NCI-H2196 treated with DMSO at 0.1 percent for 48 hours (cell line): ENCODE data around the gene HECA.
A peak's percentile ranks its signal among the peaks of the same experiment; 100 is the strongest.
"Not testable (repeated sequence)": the region's sequence is repeated elsewhere in the genome, so short reads cannot be mapped to it uniquely, and the experiment has no call there.

Experiments used
- DNase-seq: peaks from one replicate; lab custom pipeline; 2025; ENCODE audit not compliant: unreplicated experiment; lab: John Stamatoyannopoulos, UW

HECA gene, protein sequence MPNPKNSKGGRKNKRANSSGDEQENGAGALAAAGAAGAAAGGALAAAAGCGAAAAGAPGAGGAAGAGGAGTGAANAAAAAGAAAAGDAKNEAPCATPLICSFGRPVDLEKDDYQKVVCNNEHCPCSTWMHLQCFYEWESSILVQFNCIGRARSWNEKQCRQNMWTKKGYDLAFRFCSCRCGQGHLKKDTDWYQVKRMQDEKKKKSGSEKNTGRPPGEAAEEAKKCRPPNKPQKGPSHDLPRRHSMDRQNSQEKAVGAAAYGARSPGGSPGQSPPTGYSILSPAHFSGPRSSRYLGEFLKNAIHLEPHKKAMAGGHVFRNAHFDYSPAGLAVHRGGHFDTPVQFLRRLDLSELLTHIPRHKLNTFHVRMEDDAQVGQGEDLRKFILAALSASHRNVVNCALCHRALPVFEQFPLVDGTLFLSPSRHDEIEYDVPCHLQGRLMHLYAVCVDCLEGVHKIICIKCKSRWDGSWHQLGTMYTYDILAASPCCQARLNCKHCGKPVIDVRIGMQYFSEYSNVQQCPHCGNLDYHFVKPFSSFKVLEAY

DNA sequence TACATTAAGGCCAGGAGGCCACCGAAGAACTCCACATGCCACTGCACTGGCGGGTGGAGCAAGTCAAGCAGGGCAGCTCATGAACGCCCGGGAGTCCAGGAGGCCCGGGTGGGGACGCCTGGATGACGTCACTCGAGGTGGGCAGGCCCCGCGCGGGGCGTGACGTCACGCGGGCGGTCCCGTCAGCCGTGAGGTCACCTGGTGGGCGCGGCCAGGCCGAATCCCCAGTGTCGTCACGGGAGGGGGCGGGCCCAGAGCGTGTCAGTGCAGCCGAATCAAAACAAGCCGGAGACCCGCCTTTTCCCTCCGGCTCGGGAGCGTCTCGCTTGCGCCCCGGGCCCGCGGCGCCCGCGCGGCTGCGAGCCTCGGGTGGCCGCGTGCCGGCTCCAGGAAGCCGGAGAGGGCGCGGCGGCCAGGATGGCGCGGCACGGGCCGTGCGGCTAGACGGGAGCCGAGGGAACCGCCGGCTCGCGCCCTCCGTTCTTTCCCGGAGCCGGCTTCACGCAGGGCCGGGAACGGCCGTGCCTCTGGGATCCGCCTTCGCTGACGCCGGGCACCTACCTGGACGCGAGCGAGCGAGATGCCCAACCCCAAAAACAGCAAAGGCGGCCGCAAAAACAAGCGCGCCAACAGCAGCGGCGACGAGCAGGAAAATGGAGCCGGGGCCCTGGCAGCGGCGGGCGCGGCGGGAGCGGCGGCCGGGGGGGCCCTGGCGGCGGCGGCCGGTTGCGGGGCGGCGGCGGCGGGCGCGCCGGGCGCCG, at the start of gene HECA:
Gene HECA, plus strand, starts transcription at position 264 of the 761 bp plus-strand sequence. Its CDS starts 317 bp downstream, at position 581.
- DNase-seq, result peak; percentile 82

DNA sequence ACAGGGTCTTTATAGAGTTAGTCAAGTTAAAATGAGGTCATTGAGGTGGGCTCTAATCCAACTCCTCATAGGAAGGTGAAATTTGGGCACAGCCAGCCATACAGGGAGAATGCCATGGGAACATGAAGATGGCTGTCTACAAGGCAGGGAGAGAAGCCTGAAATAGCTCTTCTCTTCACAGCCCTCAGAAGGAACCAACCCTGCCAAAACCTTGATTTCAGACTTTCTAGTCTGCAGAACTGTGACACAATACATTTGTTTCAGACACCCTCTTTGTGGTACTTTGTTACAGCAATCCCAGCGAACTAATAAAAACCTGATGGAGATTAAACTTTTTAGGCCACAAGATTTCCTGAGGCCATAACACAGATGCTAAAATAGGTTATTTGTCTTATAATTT, 43.1 kb upstream of the HECA start:
- DNase-seq, result no peak

DNA sequence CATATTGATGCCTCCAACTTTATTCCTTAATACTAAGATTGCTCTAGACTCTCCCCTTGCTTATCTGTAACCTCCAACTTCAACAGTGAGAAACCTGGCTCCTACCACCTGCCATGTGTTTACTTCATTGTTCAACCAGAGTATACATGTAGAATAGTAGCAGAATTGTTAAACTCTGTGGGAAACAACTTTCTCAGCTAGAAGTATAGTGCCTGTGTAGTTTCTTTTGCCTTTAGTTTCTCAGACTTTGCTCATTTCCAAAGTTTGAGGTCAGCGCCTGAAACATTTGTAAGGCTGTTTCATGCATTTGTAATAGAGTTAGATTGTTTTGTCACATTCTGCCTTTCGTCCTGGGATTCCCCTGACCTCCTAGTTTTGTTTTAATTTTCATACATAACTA, 34.9 kb upstream of the HECA start:
- DNase-seq, result no peak

DNA sequence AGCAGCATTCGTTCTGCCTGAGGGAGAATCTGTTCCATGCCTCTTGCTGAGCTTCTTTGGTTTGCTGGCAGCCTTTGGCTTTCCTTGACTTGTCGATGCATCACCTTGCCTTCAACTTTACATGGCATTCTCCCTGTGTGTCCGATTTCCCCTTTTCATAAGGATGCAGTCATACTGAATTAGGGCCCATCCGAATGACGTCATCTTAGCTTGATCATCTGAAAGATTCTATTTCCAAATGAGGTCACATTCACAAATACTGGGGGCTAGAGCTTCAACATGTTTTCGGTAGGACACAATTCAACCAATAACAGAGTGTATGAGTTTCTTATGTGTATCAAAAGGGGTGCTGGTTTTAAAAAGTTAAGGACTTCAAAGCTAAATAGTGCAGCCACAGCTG, 27.8 kb upstream of the HECA start:
- no peak for DNase-seq

DNA sequence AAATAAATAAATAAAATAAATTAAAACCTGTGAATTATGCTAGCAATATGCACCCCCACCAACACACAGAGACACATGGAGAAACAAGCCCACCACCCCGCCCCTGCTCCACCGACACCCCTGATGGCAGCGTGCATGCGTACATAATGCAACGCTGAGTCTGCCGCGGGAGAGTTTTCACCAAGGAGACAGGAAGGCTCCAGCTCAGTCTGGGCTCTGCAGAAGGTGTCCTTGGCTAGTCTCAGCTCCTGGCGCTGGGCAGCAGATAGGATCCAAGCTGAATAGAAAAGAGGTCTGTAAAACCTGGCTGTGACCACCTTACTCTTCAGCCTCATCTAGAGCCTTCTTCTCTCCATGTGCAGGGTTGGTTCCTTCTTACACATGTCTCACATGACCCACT, 26.5 kb upstream of the HECA start:
- no peak for DNase-seq

DNA sequence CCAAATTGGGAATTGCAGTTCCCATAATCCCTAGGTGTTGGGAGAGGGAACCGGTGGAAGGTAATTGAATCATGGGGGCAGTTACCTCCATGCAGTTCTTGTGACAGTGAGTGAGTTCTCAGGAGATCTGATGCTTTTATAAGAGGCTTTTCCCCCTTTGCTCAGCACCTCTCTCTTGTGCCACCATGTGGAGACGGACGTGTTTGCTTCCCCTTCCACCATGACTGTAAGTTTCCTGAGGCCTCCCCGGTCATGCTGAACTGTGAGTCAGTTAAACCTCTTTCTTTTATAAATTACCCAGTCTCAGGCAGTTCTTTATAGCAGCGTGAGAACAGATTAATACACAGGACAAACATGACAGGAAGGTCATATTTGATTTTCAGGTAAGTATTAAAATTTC, 25.3 kb upstream of the HECA start:
- DNase-seq, result no peak

DNA sequence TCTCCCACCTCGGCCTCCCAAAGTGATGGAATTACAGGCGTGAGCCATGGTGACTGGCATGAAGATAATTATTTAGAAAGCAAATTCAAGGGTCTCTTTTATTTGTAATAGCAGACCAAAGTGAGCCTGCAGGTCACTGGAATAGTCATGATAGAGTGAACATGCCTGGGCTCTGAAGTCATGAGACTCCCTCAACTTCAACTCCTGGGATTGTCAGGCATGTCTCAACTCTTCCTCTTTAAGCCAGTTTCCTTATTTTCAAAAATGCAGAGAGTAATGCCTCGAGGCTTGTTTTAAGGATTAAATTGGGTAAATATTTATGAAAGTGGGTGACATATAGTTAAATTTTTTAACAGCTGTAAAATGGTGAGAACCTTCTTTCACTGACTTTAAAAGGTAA, 22.7 kb upstream of the HECA start:
- DNase-seq, result no peak

DNA sequence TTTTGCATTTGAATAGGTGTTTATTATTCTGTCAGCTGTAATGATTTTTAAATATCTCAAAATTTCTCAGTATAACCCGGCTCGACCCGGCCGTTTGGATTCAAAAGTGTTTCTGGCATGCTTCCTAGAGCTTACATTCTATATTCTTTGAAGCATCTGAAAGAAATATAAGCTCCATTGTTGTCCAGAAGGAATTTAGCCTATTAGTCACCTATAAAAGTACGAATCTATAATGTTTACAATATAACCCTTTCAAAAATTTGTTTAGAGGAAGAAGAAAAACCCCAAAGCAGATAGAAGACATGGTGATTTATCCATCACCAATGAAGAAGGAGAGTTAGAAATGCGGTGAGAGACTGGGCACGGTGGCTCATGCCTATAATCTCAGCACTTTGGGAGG, 22.3 kb upstream of the HECA start:
- DNase-seq, result no peak

DNA sequence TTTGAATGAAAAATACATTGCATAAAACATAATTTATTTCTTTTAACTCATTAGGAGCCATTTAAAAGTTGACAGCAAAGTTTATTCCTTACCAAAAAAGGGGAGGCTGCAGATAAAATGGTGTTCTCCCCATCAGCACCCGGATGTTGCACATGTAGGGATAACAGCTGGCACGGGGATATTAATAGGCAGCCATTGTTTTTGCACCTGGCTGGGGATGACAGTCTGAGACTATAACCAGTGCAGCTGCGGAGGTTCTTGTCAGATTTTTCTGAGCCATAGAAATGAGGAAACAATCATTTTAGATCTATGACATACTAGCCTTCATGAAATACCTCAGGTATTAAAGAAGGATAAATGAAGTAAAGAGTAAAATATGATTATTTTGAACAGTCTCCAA, 20.1 kb upstream of the HECA start:
- DNase-seq, result no peak

DNA sequence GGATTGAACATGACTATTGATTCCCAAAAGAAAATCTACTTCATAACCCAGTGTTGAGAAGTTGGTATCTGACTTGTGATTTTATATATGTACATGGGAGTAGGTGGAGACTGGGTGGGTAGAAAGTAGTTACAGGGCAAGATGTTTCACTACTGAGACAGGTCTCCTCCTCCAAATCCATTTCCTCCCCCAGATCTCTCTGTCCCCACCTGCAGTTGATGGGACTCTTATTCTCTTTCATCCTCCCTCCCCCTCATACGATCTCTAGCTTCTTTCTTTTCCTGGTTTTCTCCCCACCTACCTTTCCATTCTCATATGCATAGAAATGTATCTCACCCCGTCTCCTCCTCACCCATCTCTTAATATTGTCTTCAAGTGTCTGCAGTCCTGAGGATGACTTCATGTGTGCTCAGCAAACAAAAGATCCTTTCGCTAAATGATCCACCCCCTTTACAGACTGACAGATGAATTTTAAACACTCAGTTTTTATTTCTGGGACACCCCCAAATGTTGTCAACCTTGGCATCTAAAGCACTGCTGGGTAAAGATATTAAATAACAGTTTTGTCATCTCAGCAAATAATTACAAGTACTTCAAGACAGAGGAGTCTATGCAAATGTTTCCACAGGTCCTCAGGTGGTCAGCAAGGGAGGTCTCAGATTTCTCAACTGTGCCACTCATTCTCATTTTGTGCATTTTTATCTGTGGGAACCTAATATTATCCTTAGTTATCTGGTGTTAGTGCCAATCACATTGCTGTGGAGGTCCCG, 18.7 kb upstream of the HECA start:
- DNase-seq, result no peak

DNA sequence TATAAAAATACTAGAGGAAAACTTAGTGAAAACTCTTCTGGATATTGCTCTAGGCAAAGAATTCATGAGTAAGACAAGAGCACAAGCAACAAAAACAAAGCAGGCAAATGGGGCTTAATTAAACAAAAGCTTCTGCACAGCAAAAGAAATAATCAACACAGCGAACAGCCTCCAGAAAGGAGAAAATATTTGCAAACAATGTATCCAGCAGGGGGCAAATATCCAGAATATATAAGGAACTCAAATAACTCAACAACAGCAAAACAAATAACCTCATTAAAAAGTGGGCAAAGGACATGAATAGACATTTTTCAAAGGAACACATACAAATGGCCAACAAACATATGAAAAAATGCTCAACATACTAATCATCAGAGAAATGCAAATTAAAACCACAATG, 17.1 kb upstream of the HECA start:
- no peak for DNase-seq

DNA sequence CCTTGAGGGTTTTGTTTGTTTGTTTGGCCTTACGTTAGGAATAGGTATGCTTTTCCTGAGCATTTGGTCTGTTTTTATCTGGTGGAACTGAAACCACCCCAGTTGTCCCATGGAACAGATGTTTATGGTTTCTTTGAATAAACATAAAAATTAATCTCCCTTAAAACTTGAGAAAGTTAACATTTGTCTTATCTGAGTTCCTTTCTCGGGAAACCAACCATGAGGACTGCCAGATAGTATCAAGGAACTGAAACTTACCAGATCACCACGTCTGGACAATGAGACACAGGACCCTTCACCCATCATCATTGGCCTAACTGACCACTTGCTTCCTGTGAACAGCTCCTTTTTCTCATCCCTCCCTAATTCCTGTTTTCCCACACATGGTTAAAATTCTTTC, 15.3 kb upstream of the HECA start:
- DNase-seq, result no peak

DNA sequence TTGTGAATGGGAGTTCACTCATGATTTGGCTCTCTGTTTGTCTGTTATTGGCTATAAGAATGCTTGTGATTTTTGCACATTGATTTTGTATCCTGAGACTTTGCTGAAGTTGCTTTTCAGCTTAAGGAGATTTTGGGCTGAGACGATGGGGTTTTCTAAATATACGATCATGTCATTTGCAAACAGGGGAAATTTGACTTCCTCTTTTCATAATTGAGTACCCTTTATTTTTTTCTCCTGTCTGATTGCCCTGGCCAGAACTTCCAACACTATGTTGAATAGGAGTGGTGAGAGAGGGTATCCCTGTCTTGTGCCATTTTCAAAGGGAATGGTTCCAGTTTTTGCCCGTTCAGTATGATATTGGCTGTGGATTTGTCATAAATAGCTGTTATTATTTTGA, 12.1 kb upstream of the HECA start:
- not testable (repeated sequence) for DNase-seq

DNA sequence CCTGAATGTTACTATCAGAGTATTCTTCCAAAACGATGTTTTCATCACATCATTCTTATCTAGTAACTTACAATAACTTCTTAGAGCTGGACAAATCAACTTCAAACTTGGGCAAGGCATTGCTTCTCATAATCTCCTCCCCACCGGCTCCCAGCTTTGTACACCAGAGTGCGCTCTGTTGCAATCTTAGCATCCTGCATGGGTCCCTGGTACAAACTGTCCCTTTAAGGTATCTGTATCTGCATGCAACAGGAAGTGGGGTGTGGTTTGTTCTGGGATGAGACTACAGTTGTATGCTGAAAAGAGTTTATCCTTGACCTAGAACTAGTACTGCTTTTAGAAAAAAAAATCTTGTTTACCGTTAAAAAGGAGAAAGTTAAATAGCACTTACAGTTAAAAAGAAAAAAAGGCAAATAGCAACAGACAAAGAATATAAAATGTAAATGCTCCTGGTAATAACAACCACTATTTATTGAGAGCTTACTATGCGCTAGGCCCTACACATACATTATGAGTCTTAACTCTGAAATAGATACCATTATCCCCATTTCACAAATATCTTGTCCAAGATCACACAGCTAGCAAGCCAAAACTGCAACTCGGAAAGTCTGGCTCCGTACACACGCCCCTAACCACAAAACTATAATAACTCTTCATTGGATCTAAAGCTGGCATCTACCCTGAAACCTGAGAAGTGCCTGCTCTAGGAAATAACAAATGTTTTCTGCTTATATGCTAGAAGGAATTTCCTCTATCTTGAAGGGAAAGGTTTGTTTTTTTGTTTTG, 9.8 kb upstream of the HECA start:
- DNase-seq, result no peak

DNA sequence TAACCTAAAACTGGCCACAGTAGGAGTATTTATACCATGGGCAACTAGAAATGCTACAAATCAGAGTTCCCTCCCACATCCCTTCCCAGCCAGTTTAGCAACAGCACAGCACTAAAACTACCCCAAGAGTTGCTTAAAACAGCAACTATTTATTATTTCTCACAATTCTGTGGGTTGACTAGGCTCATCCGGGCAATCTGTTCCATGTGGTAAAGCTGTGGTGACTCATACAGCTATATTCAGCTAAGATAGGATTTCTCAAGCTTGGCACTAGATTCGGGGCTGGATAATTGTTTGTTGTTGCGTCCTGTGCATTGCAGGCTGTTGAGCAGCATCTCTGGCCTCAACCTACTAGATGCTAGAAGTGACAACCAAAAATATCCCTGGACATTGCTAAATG, 8.6 kb upstream of the HECA start:
- no peak for DNase-seq

DNA sequence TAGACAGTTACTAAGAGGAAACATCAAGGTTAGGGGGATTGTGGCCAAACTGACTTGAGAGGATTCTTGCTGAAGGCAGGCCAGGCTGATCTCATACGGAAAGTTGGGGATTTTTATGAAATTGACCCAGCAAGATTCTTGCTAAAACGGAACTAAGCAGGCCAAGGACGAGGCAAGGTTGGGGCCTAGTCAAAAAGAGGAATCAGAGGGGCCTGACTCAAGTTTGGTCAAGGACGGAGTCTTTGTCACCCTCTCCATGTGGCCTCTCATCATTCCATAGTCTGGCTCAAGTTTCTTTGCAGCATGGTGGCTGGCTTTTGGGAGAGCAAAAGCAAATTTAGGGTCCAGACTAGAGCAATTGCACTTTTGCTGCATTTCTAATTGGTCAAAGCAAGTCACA, 7.9 kb upstream of the HECA start:
- DNase-seq, result no peak

DNA sequence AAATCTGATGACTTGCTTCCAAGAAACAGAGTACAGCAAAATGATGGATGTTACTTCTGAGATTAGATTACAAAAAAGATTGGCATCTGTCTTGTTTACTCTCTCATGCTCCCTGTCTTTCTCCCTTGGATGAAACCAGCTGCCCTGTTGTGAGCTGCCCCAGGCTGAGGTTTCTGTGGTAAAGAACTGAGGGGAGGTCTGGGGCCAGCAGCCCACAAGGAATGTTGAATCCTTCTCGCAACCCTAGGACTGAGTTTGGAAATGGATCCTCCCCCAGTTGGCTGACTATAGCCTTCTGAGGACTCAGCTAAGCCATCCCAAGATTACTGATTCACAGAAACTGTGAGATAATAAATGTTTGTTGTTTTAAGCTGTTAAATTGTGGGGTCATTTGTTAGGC, 5.6 kb upstream of the HECA start:
- DNase-seq, result no peak

DNA sequence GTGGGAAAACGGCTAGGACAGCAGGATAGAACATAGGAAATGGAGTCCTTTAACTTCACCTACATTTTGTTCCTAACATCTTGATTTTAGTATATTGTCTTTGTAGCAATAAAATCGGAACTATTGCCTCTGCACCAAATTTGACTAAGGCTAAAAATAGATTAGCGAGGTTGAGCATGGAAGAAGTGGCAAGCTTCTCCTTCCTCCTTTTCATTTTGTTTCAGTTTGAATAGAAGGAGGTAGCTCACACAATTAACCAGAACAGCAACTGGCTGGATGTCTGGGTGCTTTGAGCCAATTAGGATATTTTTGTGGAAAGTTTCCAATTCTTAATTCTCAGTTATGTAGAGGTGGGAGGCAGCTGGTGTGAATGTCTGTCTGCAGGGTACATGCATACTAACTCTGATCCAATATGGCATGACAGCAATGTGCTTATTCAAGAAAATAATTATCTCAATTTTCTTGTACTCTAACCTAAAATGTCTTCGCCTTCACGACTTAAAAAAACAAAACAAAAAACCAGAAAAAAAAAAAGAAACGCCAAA, 3.1 kb upstream of the HECA start:
- DNase-seq, result no peak

DNA sequence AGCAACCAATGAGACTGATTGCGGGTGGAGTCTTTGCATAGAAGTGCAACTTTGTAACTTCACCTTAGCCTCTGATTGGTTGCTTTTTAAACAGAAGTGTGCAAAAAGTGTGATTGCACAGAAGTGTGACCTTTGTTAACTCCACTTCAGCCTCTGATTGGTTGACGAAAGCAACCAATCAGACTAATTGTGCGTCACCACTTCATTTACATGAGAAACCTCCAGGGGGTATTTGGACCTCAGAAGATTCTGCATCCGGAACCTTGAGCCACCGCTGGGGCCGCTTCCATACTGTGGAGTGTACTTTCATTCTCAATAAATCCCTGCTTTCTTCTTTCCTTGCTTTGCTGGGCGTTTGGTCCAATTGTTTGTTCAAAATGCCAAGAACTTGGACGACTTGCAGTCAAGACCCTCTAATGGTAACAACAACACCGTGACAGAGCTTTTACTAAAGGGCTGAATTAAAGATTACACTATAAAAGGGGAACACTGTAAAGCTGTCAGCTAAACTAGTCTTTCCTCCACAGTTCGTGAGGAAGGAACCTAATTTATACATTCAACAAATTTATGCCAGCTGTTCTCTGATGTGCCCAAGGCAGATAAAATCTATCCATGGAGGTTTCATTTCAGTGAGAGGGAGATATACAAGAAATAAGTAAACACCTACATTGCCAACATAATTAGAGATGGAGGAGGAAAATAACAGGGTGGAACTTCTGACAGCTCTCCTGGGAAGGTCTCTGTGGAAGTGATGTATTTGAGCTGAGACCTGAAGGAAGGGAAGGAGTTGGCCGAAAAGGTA, 1.4 kb upstream of the HECA start:
- no peak for DNase-seq

DNA sequence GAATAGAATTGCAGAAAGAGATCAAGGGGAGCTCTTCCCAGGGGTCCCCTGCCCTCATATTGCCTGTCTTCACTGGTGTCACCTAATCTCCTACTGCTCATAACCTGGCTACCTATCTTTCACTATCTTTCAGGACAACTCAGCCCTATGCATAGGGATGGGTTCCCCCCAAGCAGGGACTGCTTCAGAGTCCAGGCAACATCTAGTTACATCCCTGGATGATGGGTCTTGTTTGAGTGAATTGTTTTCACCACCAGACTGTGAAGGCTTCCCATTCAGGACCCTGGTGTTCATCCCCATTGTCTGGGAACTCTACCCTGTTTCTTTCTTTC, 850 bp upstream of the HECA start:
- no peak for DNase-seq
